Prostate gland (tissue), 2 donors: ENCODE results near the gene EPHB2. TPM values are rescaled to one million over a fixed set of nuclear protein-coding genes. Genes with fewer than 3 reads are reported as not detected.

Experiments
- DNase-seq: peaks from one replicate; pipeline ENCODE4 v3.0.0-alpha.2; 2019; ENCODE audit warnings: low spot score
- H3K27ac ChIP-seq, 2 donors: fragments of 200-600 bp; sonication (generic); 2 replicates each; pipeline ENCODE4 v1.5.1; 2017 to 2019
- H3K27me3 ChIP-seq: fragments of 200-600 bp; sonication (generic); replicated peaks from 2 replicates; pipeline ENCODE4 v1.5.1; 2019; ENCODE audit not compliant: insufficient read depth
- H3K36me3 ChIP-seq, 2 donors: fragments of 200-600 bp; sonication (generic); 1 replicate in 1 of 2; 2 replicates in 1 of 2; pipeline versions ENCODE4 v1.5.1 to v1.8.1; 2017 to 2019
- H3K4me1 ChIP-seq: fragments of 200-600 bp; sonication (generic); replicated peaks from 2 replicates; pipeline ENCODE4 v1.5.1; 2019
- H3K4me3 ChIP-seq, 2 donors: fragments of 200-600 bp; sonication (generic); 2 replicates each; pipeline ENCODE4 v1.5.1; 2017 to 2019
- H3K9me3 ChIP-seq: fragments of 200-600 bp; sonication (generic); 2 replicates; pipeline ENCODE4 v1.5.1; 2017
- POLR2A ChIP-seq: fragments of 450-650 bp; IDR thresholded peaks from one replicate; pipeline ENCODE4 v1.6.1; 2016; ENCODE audit warnings: antibody characterized with exemption, mild to moderate bottlenecking
- POLR2AphosphoS5 ChIP-seq: sonication (generic); formaldehyde crosslinking; IDR thresholded peaks from one replicate; pipeline ENCODE4 v1.6.1; 2017; ENCODE audit warnings: antibody characterized with exemption
- WGBS: methylation state at CpG from one replicate; pipeline ENCODE4 v1.1.5; 2018; 5-methylcytosine and 5-hydroxymethylcytosine counted together
- intact Hi-C: fragments of 100-400 bp; cut with DNase I; formaldehyde crosslinking; loops from one replicate; pipeline ENCODE4 v1.14.2; 2022
- total RNA-seq, 2 donors: library from RNA; depleted of rRNA; stranded (reverse); fragments of >200 nt; gene quantifications; one replicate each; pipeline ENCODE4 v1.1.0, GENCODE V29; 2016
- TF ChIP-seq, protein P1 (sequence below), 4 experiments: fragments of 200-600 bp in 2 of 4; fragments of 450-650 bp in 2 of 4; sonication (generic) in 2 of 4; IDR thresholded peaks; 1 replicate in 3 of 4; 2 replicates in 1 of 4; pipeline ENCODE4 v1.5.1; 2016 to 2019; ENCODE audit warnings: antibody characterized with exemption in 4 of 4, mild to moderate bottlenecking in 2 of 4, moderate library complexity in 2 of 4

Gene EPHB2
- total RNA-seq, 2 donors from 2014 or later, result 6.4 to 7.4 TPM

DNA sequence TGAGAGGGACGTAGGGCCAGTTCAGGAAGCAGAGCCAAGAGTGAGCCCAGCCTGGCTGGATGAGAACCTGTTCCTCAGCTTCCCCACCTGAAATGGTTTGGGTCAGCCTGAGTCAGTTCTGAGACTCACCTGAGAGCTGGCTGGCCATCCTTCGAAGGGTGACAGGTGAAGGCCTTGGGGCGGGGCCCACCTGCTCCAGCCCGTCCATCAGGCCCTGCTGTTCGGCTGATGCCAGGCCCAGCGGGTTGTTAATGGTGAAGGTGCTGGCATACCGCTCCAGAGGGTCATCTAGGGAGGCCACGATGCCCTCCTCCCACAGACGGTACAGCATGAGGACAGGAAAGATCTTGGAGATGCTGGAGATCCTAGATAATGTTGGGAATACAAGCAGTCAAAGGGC lies 247.9 kb downstream of the EPHB2 start:
- no peaks in the 10 kb centered on the region for H3K27me3 ChIP-seq
- no peak for DNase-seq
- no peaks in the 10 kb centered on the region for H3K4me1 ChIP-seq
- intact Hi-C loops, result no loop called here
- H3K36me3 ChIP-seq, result no peaks in the 10 kb centered on the region
- 99% methylated on average over 8 of the region's 9 CpGs for WGBS
- TF ChIP-seq, protein P1, sequence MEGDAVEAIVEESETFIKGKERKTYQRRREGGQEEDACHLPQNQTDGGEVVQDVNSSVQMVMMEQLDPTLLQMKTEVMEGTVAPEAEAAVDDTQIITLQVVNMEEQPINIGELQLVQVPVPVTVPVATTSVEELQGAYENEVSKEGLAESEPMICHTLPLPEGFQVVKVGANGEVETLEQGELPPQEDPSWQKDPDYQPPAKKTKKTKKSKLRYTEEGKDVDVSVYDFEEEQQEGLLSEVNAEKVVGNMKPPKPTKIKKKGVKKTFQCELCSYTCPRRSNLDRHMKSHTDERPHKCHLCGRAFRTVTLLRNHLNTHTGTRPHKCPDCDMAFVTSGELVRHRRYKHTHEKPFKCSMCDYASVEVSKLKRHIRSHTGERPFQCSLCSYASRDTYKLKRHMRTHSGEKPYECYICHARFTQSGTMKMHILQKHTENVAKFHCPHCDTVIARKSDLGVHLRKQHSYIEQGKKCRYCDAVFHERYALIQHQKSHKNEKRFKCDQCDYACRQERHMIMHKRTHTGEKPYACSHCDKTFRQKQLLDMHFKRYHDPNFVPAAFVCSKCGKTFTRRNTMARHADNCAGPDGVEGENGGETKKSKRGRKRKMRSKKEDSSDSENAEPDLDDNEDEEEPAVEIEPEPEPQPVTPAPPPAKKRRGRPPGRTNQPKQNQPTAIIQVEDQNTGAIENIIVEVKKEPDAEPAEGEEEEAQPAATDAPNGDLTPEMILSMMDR (IDR thresholded peaks at IDR 0.05), result no peak
- TF ChIP-seq POLR2AphosphoS5 (no peak), POLR2A (no peak)
- H3K27ac ChIP-seq, result no peak overlapping the region
- no peaks in the 10 kb centered on the region for H3K9me3 ChIP-seq
- H3K4me3 ChIP-seq, result no peak overlapping the region

DNA sequence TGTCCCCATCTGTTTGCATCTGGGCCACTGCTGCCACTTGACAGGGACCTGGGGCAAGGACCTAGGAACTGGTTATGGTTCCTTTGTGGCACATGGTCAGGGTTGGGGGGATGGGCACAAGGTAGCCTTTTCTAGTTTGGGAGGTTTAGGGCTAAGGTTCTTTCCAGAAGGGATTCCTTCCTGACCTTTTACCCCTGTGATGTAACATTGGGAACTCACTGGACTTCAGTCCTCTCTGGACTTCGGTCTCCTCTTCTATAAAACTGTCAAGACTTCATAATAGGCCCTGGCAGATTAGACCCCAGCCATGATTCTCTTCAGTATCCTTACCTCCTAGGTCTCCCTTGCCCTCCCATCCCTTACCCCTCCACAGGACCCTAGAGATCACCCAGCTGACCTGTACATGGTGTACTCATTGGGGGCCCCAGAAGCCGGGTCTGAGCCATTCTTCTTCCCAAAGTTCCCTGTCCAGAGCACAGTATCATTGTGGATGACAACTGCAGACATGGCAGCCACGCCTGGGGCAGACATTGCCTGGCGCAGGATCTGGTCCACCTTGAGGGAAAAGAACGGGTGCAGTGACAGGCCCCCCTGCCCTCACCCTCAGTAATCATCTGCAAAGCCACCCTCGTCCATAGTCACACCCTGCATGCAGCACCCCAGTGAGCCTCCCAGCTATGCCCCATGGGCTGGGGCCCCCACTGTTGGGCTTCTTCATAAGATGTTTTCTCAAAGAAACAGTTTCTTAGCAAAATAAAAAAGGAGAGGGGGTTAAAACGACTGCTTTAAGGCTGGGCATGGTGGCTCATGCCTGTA lies 249.1 kb downstream of the EPHB2 start:
- DNase-seq, result no peak
- WGBS, result 78% methylated on average over 7 of the region's 7 CpGs
- no peaks in the 10 kb centered on the region for H3K36me3 ChIP-seq
- H3K27me3 ChIP-seq, result no peaks in the 10 kb centered on the region
- H3K9me3 ChIP-seq, result no peaks in the 10 kb centered on the region
- no peak overlapping the region for H3K4me3 ChIP-seq
- no peak overlapping the region for H3K27ac ChIP-seq
- H3K4me1 ChIP-seq, result no peaks in the 10 kb centered on the region
- TF ChIP-seq POLR2A, result no peak
- no peak for TF ChIP-seq POLR2AphosphoS5
- TF ChIP-seq, protein P1 (IDR thresholded peaks at IDR 0.05), result no peak
- intact Hi-C loops, result no loop called here

DNA sequence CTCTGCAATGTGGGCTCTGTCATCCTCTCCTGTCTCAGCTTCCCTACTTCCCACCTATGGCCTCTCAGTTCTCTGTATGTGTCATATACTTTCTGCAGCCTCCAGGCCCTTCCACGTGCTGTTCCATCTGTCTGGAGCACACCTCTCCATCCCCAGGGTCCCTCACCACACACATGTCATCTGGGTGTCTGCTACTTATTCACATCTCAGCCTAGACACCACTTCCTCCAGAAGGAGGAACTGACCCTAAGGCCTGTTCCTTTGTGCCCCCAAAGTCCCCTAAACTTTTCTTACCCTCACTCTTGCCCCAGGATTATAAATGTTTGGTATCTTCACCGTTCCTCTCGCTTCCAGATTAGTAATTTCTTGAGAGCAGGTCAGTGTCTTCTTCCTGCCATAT lies 251.9 kb downstream of the EPHB2 start:
- no peak for DNase-seq
- TF ChIP-seq POLR2AphosphoS5, result no peak
- Histone ChIP-seq H3K27me3 (no peaks in the 10 kb centered on the region), H3K9me3 (no peaks in the 10 kb centered on the region), H3K27ac (no peak overlapping the region), H3K36me3 (no peaks in the 10 kb centered on the region), H3K4me3 (no peak overlapping the region), H3K4me1 (no peaks in the 10 kb centered on the region)
- 75% methylated on average over 3 of the region's 3 CpGs for WGBS
- intact Hi-C loops, result no loop called here

DNA sequence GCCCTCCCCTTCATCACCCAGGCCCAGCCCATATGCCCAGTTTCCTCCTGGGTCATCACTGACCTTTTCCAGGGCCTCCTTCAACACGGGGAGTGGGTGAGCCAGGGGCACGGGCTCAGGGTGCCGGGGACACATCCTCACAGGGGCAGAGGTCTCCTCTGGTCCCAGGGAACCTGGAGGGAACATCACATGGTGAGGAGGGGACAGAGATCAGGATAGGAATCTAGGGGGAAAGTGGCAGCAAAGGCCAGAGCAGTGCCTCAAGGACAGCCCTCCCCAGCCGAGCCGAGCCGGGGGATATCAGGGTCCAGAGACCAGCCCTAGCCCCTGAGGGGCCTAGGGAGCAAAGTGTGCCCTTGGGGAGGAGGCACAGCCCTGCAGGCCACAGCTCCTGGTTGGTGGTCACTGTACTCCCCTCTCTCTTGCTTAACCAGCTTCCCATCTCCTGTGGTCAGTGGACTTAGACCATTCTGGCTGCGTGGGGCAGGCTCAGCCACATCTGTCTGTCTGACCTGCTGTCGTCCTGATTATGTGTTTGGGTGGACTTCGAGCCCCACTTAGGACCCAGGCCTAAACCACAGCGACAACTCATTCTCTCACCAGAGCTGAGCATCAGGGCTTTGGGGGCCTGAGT lies 252.5 kb downstream of the EPHB2 start:
- Histone ChIP-seq H3K4me1 (no peaks in the 10 kb centered on the region), H3K36me3 (no peaks in the 10 kb centered on the region), H3K27ac (no peak overlapping the region), H3K27me3 (no peaks in the 10 kb centered on the region), H3K4me3 (no peak overlapping the region), H3K9me3 (no peaks in the 10 kb centered on the region)
- intact Hi-C loops, result no loop called here
- DNase-seq, result no peak
- 93% methylated on average over 10 of the region's 10 CpGs for WGBS
- TF ChIP-seq, protein P1 (IDR thresholded peaks at IDR 0.05), result no peak
- TF ChIP-seq POLR2A (no peak), POLR2AphosphoS5 (no peak)

DNA sequence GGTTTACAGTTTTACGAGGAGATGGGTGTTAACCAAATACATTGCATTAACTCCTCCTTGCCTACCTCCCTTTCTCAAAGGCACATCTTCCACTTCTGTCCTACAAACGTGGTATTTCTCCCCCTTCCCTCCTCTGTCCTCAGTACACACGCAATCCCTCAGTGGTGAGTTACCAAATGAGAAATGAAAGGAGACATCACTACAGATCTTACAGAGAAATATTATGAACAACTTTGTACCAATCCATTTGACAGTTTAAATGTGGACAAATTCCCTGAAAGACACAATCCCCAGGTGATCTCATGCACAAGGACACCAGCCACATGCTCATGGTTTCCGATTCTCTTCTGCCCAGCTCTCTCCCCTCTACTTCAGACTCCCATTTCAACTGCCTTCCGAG lies 255.7 kb downstream of the EPHB2 start:
- H3K36me3 ChIP-seq, result no peaks in the 10 kb centered on the region
- H3K27me3 ChIP-seq, result no peaks in the 10 kb centered on the region
- 79% methylated on average over 5 of the region's 5 CpGs for WGBS
- H3K4me1 ChIP-seq, result no peaks in the 10 kb centered on the region
- intact Hi-C loops, result no loop called here
- TF ChIP-seq POLR2A (no peak), POLR2AphosphoS5 (no peak)
- TF ChIP-seq, protein P1 (IDR thresholded peaks at IDR 0.05), result no peak
- H3K9me3 ChIP-seq, result no peaks in the 10 kb centered on the region
- no peak for DNase-seq
- H3K27ac ChIP-seq, result no peak overlapping the region
- no peak overlapping the region for H3K4me3 ChIP-seq
